CD4-positive, alpha-beta T cell treated with Interleukin-4 for 4 hours (primary cell): Measurements from ENCODE around the gene FOXE3.
"Not testable (repeated sequence)": the region's sequence is repeated elsewhere in the genome, so short reads cannot be mapped to it uniquely, and the experiment has no call there.

Source experiments
- DNase-seq: peaks from one replicate; pipeline ENCODE4 v3.0.0-alpha.2; 2020

FOXE3 gene

GRCh38 chr1:47450606-47451005 is 34.5 kb downstream of the FOXE3 start:
- no peak for DNase-seq

GRCh38 chr1:47452426-47452825 is 36.3 kb downstream of the FOXE3 start:
- no peak for DNase-seq

- not testable (repeated sequence) for DNase-seq
Observed at GRCh38 chr1:47453910-47454309, 37.8 kb downstream of the FOXE3 start.

- no peak for DNase-seq
Observed at GRCh38 chr1:47456250-47456649, 40.2 kb downstream of the FOXE3 start.

GRCh38 chr1:47457547-47457946 is 41.5 kb downstream of the FOXE3 start:
- not testable (repeated sequence) for DNase-seq

GRCh38 chr1:47459253-47459788 is 43.2 kb downstream of the FOXE3 start:
- DNase-seq: no peak

GRCh38 chr1:47460040-47460439 is 44.0 kb downstream of the FOXE3 start:
- DNase-seq: no peak

- DNase-seq: no peak
Observed at GRCh38 chr1:47460456-47460855, 44.4 kb downstream of the FOXE3 start.

- DNase-seq: no peak
Observed at GRCh38 chr1:47465605-47466004, 49.5 kb downstream of the FOXE3 start.
